Subcutaneous adipose tissue (tissue), 4 donors: ENCODE data around the gene IL10. TPM values are rescaled to one million over a fixed set of nuclear protein-coding genes. Genes with fewer than 3 reads are reported as not detected.

Experiments used
- total RNA-seq, 4 donors: library from RNA; depleted of rRNA; stranded (reverse); fragments of >200 nt; gene quantifications; one replicate each; pipeline ENCODE4 v1.1.0, GENCODE V29; 2016
- TF ChIP-seq, protein P1 (sequence below): fragments of 450-650 bp; IDR thresholded peaks from one replicate; pipeline ENCODE4 v1.5.1; 2016; ENCODE audit warnings: low read depth, mild to moderate bottlenecking, control low read depth, antibody characterized with exemption, moderate library complexity

Gene IL10
- total RNA-seq, 4 donors from 2014 or later = 8.3 to 18.5 (median 12.1) TPM

DNA sequence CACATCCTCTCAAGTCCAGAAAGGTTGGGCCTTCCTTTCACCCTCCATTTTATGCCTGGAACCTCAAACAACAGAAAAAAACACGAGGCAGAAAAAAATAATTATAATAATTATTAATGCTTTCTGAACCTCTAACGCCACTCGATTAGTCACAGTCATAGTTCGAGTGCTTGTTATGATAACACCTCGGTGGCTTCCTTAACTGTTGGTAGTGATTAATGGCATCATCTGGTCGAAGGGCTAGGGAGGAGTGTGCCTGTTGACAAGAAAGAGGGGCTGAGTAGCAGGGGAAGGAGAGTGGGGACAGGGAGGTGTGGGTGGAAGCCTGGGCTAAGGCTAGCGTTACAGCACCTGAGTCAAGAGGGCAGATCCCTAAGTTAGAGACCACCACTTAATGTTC is 21.3 kb upstream of the IL10 start:
- TF ChIP-seq, protein P1, sequence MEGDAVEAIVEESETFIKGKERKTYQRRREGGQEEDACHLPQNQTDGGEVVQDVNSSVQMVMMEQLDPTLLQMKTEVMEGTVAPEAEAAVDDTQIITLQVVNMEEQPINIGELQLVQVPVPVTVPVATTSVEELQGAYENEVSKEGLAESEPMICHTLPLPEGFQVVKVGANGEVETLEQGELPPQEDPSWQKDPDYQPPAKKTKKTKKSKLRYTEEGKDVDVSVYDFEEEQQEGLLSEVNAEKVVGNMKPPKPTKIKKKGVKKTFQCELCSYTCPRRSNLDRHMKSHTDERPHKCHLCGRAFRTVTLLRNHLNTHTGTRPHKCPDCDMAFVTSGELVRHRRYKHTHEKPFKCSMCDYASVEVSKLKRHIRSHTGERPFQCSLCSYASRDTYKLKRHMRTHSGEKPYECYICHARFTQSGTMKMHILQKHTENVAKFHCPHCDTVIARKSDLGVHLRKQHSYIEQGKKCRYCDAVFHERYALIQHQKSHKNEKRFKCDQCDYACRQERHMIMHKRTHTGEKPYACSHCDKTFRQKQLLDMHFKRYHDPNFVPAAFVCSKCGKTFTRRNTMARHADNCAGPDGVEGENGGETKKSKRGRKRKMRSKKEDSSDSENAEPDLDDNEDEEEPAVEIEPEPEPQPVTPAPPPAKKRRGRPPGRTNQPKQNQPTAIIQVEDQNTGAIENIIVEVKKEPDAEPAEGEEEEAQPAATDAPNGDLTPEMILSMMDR = no peak

DNA sequence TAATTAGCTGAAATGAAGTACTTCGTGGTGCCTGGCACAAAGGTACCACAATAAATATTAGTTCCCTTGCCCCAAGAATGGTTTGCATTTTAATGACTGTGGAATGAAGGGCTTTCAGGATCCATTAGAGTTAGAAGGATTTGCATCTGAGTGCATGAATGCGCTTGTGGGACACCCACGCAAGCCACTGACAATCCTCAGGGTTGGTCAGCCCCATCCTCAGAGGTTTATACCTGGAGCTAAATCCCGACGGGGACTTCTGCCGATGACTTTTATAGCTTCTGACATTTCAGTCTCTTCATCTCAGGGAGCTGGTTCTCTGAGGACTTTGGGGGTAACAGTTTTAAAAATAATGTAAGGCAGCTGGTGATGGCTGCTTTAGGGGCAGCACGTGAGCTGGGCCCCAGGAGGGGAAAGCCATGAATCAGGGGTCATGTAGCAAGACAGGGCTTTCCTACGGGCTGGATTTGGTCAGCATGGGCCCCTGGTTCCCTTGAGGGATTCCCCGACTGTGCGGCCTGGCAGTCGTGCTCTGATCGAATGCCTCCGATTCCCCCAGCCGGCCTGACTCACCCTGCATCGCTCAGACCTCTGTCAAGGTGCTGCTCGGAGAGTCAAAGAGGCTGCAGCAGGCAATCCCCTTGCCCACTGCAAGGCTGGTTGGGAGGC is 20.8 kb upstream of the IL10 start:
- TF ChIP-seq, protein P1 = no peak

DNA sequence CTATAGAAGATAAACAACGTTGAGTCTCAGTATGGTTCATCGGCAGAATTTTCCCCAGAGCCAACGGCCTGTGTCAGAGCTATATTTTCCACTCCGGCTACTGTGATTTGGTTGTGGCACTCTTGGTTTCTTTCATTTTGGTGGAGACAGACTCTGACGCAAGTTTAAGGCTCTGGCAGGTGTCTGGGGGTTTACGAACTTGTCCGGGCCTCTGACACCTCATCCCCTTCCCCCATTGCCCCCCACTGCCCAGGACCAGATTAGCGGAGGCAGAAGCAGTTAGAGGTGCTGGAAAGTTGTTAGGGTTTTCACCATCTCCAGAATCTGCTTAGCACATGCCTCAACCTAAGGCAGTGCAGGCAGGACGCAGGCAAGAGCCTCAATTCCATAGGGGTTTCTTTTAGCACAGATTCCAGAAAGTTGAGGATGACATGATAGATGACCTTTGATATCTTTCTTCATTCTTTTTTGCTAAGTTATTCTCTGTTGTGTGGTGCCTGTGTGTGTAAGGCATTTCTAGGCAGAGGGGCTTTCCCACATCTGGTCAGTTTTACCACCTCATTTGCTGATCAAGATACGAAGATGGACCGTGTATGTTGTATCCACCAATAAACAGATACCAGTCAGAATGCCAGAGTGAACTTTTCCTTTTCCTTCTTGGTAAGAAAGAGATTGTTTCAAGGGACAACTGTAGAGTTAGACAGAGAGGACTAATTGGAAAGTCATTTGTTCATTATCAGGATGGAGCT is 18.4 kb upstream of the IL10 start:
- TF ChIP-seq, protein P1 = no peak

DNA sequence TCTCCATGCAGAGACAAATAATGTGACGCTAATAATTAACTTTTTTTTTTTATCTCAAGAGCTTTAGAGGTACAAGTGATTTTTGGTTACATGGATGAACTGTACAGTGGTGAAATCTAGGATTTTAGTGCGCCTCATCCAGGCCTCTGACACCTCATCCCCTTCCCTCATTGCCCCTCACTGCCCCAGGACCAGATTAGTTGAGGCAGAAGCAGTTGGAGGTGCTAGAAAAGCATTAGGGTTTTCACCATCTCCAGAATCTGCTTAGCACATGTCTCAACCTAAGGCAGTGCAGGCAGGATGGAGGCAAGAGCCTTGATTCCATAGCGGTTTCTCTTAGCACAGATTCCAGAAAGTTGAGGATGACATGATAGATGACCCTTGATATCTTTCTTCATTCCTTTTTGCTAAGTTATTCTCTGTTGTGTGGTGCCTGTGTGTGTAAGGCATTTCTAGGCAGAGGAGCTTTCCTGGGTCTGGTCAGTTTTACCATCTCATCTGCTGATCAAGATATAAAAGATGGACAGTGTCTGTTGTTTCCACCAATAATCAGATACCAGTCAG is 16.3 kb upstream of the IL10 start:
- TF ChIP-seq, protein P1 = no peak

DNA sequence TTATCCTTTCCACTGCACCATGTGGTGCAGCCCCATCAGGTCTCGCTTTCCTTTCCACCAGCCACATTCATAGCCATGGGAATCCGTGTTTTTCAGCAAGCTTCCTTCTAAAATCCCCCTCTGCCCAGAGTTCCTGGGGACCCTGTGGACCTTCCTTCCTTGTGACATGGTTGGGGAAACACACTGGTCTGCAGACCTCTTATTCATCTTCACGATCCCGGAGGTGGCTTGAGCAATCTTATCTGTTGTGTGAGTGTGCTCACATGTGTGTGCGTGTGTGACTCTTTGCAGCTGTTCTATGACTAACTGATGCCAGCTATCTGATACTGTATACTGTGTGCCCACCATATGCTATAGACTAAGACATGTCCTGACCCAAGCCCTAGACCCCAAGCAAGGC is 15.6 kb upstream of the IL10 start:
- TF ChIP-seq, protein P1 = no peak

DNA sequence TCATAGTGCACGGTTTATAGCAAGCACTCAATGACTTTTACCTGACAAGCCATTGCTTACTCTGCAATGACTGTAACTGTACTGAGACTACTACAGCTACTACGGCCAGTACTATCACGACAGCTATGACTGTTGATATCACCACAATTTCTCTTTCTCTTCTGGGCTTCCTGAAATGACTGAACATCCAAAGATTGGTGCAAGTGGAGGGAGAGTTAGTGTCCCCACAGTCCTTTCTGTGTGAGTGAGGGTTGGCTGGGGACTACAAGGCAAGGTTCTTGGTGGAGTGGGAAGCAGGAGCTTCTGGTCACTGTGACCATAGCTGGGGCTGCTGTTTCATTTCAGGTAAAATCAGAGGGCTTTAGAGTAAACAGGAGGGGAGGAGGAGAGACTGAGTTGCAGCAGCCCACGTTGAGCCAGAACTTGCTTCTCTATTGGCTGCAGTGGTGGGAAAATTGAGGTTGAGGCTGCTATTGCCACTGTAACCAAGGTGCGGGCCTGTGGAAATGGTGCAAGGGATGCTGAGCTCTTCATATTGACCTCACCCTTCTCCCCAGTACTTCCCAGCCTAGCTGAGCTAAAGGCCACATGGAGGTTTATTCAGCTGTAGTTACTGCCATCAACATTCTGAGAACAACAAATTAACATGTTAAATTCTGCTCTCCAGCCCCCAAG is 14.1 kb upstream of the IL10 start:
- TF ChIP-seq, protein P1 = no peak
